ENCODE results near the gene PGAM4. TPM values are rescaled to one million over a fixed set of nuclear protein-coding genes. Genes with fewer than 3 reads are reported as not detected.
"Not testable (repeated sequence)": the region's sequence is repeated elsewhere in the genome, so short reads cannot be mapped to it uniquely, and the experiment has no call there.

The PGAM4 gene
- total RNA-seq, 1 experiment from 2014 or later, result not detected

DNA sequence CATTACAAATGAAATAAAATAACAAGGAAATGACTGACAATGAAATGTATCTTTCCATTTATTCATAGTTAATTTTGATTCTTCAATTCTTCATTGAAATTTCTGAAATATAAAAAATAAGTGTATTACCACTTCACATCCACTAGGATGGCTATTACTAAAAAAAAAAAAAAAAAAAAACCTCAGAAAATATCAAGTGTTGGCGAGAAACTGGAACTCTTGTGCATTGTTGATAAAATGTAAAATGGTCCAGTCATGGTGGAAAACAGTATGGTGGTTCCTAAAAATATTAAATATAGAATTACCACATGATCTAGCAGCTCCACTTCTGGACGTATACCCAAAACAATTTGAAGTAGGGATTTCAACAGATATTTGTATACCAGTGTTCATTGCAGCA, 22.9 kb downstream of the PGAM4 start:
- ChIA-PET POLR2A (ENCODE audit: unreplicated experiment) (no interaction called here), CTCF (no interaction called here)
- Histone ChIP-seq H3K9ac (ENCODE audit: low read length) (no peak overlapping the region), H4K20me1 (ENCODE audit: low read length) (no peaks in the 10 kb centered on the region), H2AFZ (ENCODE audit: low read length) (no peak overlapping the region), H3K9me3 (ENCODE audit: low read length) (no peaks in the 10 kb centered on the region), H3F3A (ENCODE audit: low read length, unreplicated experiment) (no peaks in the 10 kb centered on the region), H3K4me1 (ENCODE audit: insufficient read depth, low read length) (no peaks in the 10 kb centered on the region), H3K9me2 (replicated peaks; ENCODE audit: low read length) (no peaks in the 10 kb centered on the region), H3K4me2 (ENCODE audit: low read length) (no peak overlapping the region), H3K27ac (ENCODE audit: low read length) (no peak overlapping the region), H3K36me3 (ENCODE audit: low read depth, low read length) (no peaks in the 10 kb centered on the region), H3K4me3 (ENCODE audit: low read length) (no peak overlapping the region), H3K27me3 (ENCODE audit: low read length) (no peaks in the 10 kb centered on the region), H3K79me2 (ENCODE audit: low read length) (no peaks in the 10 kb centered on the region)
- TF ChIP-seq CTCF (conservative IDR thresholded peaks at IDR 0.05; ENCODE audit: low read depth, low read length) (no peak; the same call in 1 of the 2 replicates), EZH2phosphoT487 (IDR thresholded peaks at IDR 0.05; ENCODE audit: borderline replicate concordance, low read length) (no peak), EZH2 (IDR thresholded peaks at IDR 0.05; ENCODE audit: low read length, unreplicated experiment) (no peak)
- no TSS peak for BruUV-seq (replicated peaks)
- ATAC-seq (no peak), DNase-seq (no peak)
- intact Hi-C loops (cut with micrococcal nuclease), result no loop called here

GRCh38 chrX:77945910-77946545, 23.4 kb downstream of the PGAM4 start:
- POLR2A ChIA-PET (ENCODE audit: unreplicated experiment), result no interaction called here
- Histone ChIP-seq H2AFZ (ENCODE audit: low read length) (no peak overlapping the region), H3F3A (ENCODE audit: low read length, unreplicated experiment) (no peaks in the 10 kb centered on the region), H3K4me2 (ENCODE audit: low read length) (no peak overlapping the region), H3K79me2 (ENCODE audit: low read length) (no peaks in the 10 kb centered on the region), H3K4me3 (ENCODE audit: low read length) (no peak overlapping the region), H3K9ac (ENCODE audit: low read length) (no peak overlapping the region), H3K36me3 (ENCODE audit: low read depth, low read length) (no peaks in the 10 kb centered on the region), H3K27me3 (ENCODE audit: low read length) (no peaks in the 10 kb centered on the region), H3K4me1 (ENCODE audit: insufficient read depth, low read length) (no peaks in the 10 kb centered on the region), H3K27ac (ENCODE audit: low read length) (no peak overlapping the region), H3K9me2 (replicated peaks; ENCODE audit: low read length) (no peaks in the 10 kb centered on the region), H4K20me1 (ENCODE audit: low read length) (no peaks in the 10 kb centered on the region), H3K9me3 (ENCODE audit: low read length) (no peaks in the 10 kb centered on the region)
- no peak for TF ChIP-seq CTCF (conservative IDR thresholded peaks at IDR 0.05; ENCODE audit: low read depth, low read length)
- no peak for TF ChIP-seq EZH2 (IDR thresholded peaks at IDR 0.05; ENCODE audit: low read length, unreplicated experiment)
- intact Hi-C loops (cut with micrococcal nuclease), result no loop called here
- ATAC-seq (no peak), DNase-seq (no peak)
- CTCF ChIA-PET, result no interaction called here
- BruUV-seq (replicated peaks), result no TSS peak

- H3K79me2 ChIP-seq (ENCODE audit: low read length); H3K4me3 ChIP-seq (ENCODE audit: low read length); ATAC-seq; H3K4me1 ChIP-seq (ENCODE audit: insufficient read depth, low read length); H3K27ac ChIP-seq (ENCODE audit: low read length); H4K20me1 ChIP-seq (ENCODE audit: low read length); BruUV-seq (replicated peaks); H3K27me3 ChIP-seq (ENCODE audit: low read length); CTCF ChIA-PET; intact Hi-C loops (cut with micrococcal nuclease); DNase-seq; H3K9ac ChIP-seq (ENCODE audit: low read length); H3K4me2 ChIP-seq (ENCODE audit: low read length); POLR2A ChIA-PET (ENCODE audit: unreplicated experiment); H2AFZ ChIP-seq (ENCODE audit: low read length); H3F3A ChIP-seq (ENCODE audit: low read length, unreplicated experiment); H3K36me3 ChIP-seq (ENCODE audit: low read depth, low read length); H3K9me2 ChIP-seq (replicated peaks; ENCODE audit: low read length); H3K9me3 ChIP-seq (ENCODE audit: low read length): not testable (repeated sequence)
These were observed 24.4 kb downstream of the PGAM4 start for GRCh38 chrX:77945031-77945430.
